PFSK-1 (cell line): ENCODE data around the gene TCTN1.

Experiments
- FOXP2 ChIP-seq: optimal IDR thresholded peaks from 2 replicates; pipeline ENCODE3; 2011; ENCODE audit warnings: borderline replicate concordance, control low read depth, inconsistent platforms; ENCODE audit not compliant: insufficient read depth; ENCODE audit errors: extremely low read length, extremely low read depth
- POLR2AphosphoS5 ChIP-seq: IDR thresholded peaks from 2 replicates; pipeline ENCODE4 v1.6.1; 2012; ENCODE audit warnings: low read depth, mild to moderate bottlenecking, control low read depth, low read length, moderate library complexity
- SIN3A ChIP-seq: IDR thresholded peaks from 2 replicates; pipeline ENCODE4 v1.6.1; 2012; ENCODE audit warnings: mild to moderate bottlenecking, low read length, moderate library complexity, borderline replicate concordance; ENCODE audit not compliant: insufficient read depth
- TAF1 ChIP-seq: IDR thresholded peaks from 2 replicates; pipeline ENCODE4 v1.6.1; 2012; ENCODE audit warnings: low read length, control low read depth, borderline replicate concordance; ENCODE audit not compliant: insufficient read depth
- TF ChIP-seq, protein P1 (sequence below), 2 experiments: IDR thresholded peaks; 2 replicates each; pipeline versions ENCODE4 v1.6.1 to v1.8.0; 2011 to 2012; ENCODE audit warnings: low read depth in 2 of 2, low read length in 2 of 2, control low read depth in 1 of 2, inconsistent platforms in 1 of 2, mild to moderate bottlenecking in 1 of 2, moderate library complexity in 1 of 2; ENCODE audit not compliant: insufficient read depth in 1 of 2

GRCh38 chr12:110679201-110679600, 65.3 kb downstream of the TCTN1 start:
- TF ChIP-seq POLR2AphosphoS5 (no peak), TAF1 (no peak), SIN3A (no peak), FOXP2 (no peak)
- TF ChIP-seq, protein P1, sequence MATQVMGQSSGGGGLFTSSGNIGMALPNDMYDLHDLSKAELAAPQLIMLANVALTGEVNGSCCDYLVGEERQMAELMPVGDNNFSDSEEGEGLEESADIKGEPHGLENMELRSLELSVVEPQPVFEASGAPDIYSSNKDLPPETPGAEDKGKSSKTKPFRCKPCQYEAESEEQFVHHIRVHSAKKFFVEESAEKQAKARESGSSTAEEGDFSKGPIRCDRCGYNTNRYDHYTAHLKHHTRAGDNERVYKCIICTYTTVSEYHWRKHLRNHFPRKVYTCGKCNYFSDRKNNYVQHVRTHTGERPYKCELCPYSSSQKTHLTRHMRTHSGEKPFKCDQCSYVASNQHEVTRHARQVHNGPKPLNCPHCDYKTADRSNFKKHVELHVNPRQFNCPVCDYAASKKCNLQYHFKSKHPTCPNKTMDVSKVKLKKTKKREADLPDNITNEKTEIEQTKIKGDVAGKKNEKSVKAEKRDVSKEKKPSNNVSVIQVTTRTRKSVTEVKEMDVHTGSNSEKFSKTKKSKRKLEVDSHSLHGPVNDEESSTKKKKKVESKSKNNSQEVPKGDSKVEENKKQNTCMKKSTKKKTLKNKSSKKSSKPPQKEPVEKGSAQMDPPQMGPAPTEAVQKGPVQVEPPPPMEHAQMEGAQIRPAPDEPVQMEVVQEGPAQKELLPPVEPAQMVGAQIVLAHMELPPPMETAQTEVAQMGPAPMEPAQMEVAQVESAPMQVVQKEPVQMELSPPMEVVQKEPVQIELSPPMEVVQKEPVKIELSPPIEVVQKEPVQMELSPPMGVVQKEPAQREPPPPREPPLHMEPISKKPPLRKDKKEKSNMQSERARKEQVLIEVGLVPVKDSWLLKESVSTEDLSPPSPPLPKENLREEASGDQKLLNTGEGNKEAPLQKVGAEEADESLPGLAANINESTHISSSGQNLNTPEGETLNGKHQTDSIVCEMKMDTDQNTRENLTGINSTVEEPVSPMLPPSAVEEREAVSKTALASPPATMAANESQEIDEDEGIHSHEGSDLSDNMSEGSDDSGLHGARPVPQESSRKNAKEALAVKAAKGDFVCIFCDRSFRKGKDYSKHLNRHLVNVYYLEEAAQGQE (IDR thresholded peaks at IDR 0.05; ENCODE audit: insufficient read depth in 1 of 2, low read depth in 2 of 2, low read length in 2 of 2): no peak
